Left lung (tissue), 14 donors: ENCODE data around the gene ZNF292. TPM values are rescaled to one million over a fixed set of nuclear protein-coding genes. Genes with fewer than 3 reads are reported as not detected.

ENCODE experiments used
- ATAC-seq: fragments of 200-7000 bp; cut with Tn5 transposase; one replicate; pipeline ENCODE4 v1.9.1; 2020; ENCODE audit warnings: moderate library complexity
- DNase-seq, 4 donors: peaks; one replicate each; pipeline ENCODE4 v3.0.0-alpha.2; 2013 to 2020
- H3K27ac ChIP-seq, 2 donors: fragments of 200-600 bp; sonication (generic) in 1 of 2; one replicate each; pipeline versions ENCODE4 v1.5.0 to v1.8.0; 2020 to 2021
- H3K27me3 ChIP-seq, 2 donors: fragments of 200-600 bp; sonication (generic) in 1 of 2; one replicate each; pipeline versions ENCODE4 v1.5.0 to v1.8.0; 2020 to 2021
- H3K36me3 ChIP-seq, 2 donors: fragments of 200-600 bp; sonication (generic) in 1 of 2; one replicate each; pipeline versions ENCODE4 v1.5.0 to v1.8.0; 2020 to 2021
- H3K4me1 ChIP-seq, 2 donors: fragments of 200-600 bp; one replicate each; pipeline ENCODE4 v1.8.0; 2021
- H3K4me3 ChIP-seq, 2 donors: fragments of 200-600 bp; sonication (generic) in 1 of 2; one replicate each; pipeline versions ENCODE4 v1.5.0 to v1.8.0; 2020 to 2021; ENCODE audit warnings: mild to moderate bottlenecking in 1 of 2
- H3K9me3 ChIP-seq, 2 donors: fragments of 200-600 bp; sonication (generic) in 1 of 2; one replicate each; pipeline versions ENCODE4 v1.5.0 to v1.8.0; 2020 to 2021
- CTCF ChIP-seq, 2 donors: fragments of 200-600 bp; sonication (generic) in 1 of 2; IDR thresholded peaks; one replicate each; pipeline versions ENCODE4 v1.5.0 to v1.8.0; 2021; ENCODE audit warnings: antibody characterized with exemption in 2 of 2
- intact Hi-C, 2 donors: fragments of 100-400 bp; cut with DNase I; formaldehyde crosslinking; loops; one replicate each; pipeline versions ENCODE4 v1.11.2 to v1.14.2; 2022
- long read RNA-seq, 12 donors: library from polyadenylated mRNA in 2 of 12; unstranded in 2 of 12; transcript quantifications; one replicate each; pipeline ENCODE4 v2.0.0 and lab custom pipeline, GENCODE V29; 2019 to 2026
- polyA plus RNA-seq, 6 donors: library from polyadenylated mRNA; unstranded; fragments of 120-200 nt; gene quantifications; one replicate each; pipeline ENCODE4 v1.2.1, GENCODE V29; 2013; ENCODE audit not compliant: insufficient read length in 6 of 6
- total RNA-seq, 2 donors: library from RNA; stranded (reverse); fragmentation: NEBNext Ultra II Directional; extraction: Animal tissue kit (Norgen Biotek cat#: 25700); gene quantifications; one replicate each; pipeline ENCODE4 v1.2.1, GENCODE V29; 2021
- donor health status: DM: no; HTN: yes; CAD: no.
- donor health status: DM: no; HTN: no; CAD: no.

Gene ZNF292
- total RNA-seq (10 to 100 TPM; 25.2 to 29.1 TPM), polyA plus RNA-seq (10 to 100 TPM; 39.8 to 58.8 (median 52.9) TPM)
- long read RNA-seq, donor 1, full-length matches to known transcripts: 7 of 20 reads
- long read RNA-seq, donor 1, partial matches to known transcripts: 13 of 20 reads
- long read RNA-seq, donor 1, other reads (novel, unspliced or antisense): 0 of 20 reads
- long read RNA-seq, donor 2, full-length matches to known transcripts: 13 of 13 reads
- long read RNA-seq, donor 2, partial matches to known transcripts: 0 of 13 reads
- long read RNA-seq, donor 2, other reads (novel, unspliced or antisense): 0 of 13 reads
- long read RNA-seq, donor 3, full-length matches to known transcripts: 6 of 6 reads
- long read RNA-seq, donor 3, partial matches to known transcripts: 0 of 6 reads
- long read RNA-seq, donor 3, other reads (novel, unspliced or antisense): 0 of 6 reads
- long read RNA-seq, donor 4, full-length matches to known transcripts: 1 of 4 reads
- long read RNA-seq, donor 4, partial matches to known transcripts: 3 of 4 reads
- long read RNA-seq, donor 4, other reads (novel, unspliced or antisense): 0 of 4 reads
- long read RNA-seq, donor 5, full-length matches to known transcripts: 6 of 24 reads
- long read RNA-seq, donor 5, partial matches to known transcripts: 18 of 24 reads
- long read RNA-seq, donor 5, other reads (novel, unspliced or antisense): 0 of 24 reads
- long read RNA-seq, donor 6, full-length matches to known transcripts: 5 of 5 reads
- long read RNA-seq, donor 6, partial matches to known transcripts: 0 of 5 reads
- long read RNA-seq, donor 6, other reads (novel, unspliced or antisense): 0 of 5 reads
- long read RNA-seq, donor 7, full-length matches to known transcripts: 6 of 6 reads
- long read RNA-seq, donor 7, partial matches to known transcripts: 0 of 6 reads
- long read RNA-seq, donor 7, other reads (novel, unspliced or antisense): 0 of 6 reads
- long read RNA-seq, donor 8, full-length matches to known transcripts: 9 of 9 reads
- long read RNA-seq, donor 8, partial matches to known transcripts: 0 of 9 reads
- long read RNA-seq, donor 8, other reads (novel, unspliced or antisense): 0 of 9 reads
- long read RNA-seq, donor 9: 0 reads
- long read RNA-seq, donor 10, partial matches to known transcripts: 4 of 6 reads
- long read RNA-seq, donor 10, other reads (novel, unspliced or antisense): 2 of 6 reads
- long read RNA-seq, donor 11, full-length matches to known transcripts: 6 of 6 reads
- long read RNA-seq, donor 11, partial matches to known transcripts: 0 of 6 reads
- long read RNA-seq, donor 11, other reads (novel, unspliced or antisense): 0 of 6 reads
- long read RNA-seq, donor 12, full-length matches to known transcripts: 4 of 4 reads
- long read RNA-seq, donor 12, partial matches to known transcripts: 0 of 4 reads
- long read RNA-seq, donor 12, other reads (novel, unspliced or antisense): 0 of 4 reads

GRCh38 chr6:87154993-87155841 is at the start of gene ZNF292:
ZNF292 (plus strand) TSS chr6:87155565; CDS start chr6:87155592, 27 bp downstream.
- H3K4me1 ChIP-seq: peaks cover 0 to 60% of the 10 kb centered on the region in 2 donors

GRCh38 chr6:87105823-87106222 is 49.5 kb upstream of the ZNF292 start:
- no peak for TF ChIP-seq CTCF (IDR thresholded peaks at IDR 0.05)
- ATAC-seq (no peak), DNase-seq (no peak)
- H3K36me3 ChIP-seq: no peaks in the 10 kb centered on the region
- no peaks in the 10 kb centered on the region for H3K27me3 ChIP-seq
- intact Hi-C loops: no loop called here
- H3K4me1 ChIP-seq: peaks cover 0 to 3% of the 10 kb centered on the region in 2 donors
- no peak overlapping the region for H3K4me3 ChIP-seq
- no peak overlapping the region for H3K27ac ChIP-seq
- no peaks in the 10 kb centered on the region for H3K9me3 ChIP-seq

More at GRCh38 chr6:87154993-87155841, at the start of gene ZNF292:
- peak within 1 kb of the TSS; percentile 99 to 100 for H3K4me3 ChIP-seq
- peak; percentile 93 for ATAC-seq
- peak within 1 kb of the TSS; percentile 96 to 98 for H3K27ac ChIP-seq
- intact Hi-C loops: no loop called here
- peak; percentile 94 to 99 (median 98) for DNase-seq
- no peaks in the 10 kb centered on the region for H3K9me3 ChIP-seq
- no peaks in the 10 kb centered on the region for H3K27me3 ChIP-seq
- no peak for TF ChIP-seq CTCF (IDR thresholded peaks at IDR 0.05)
- no peaks in the 10 kb centered on the region for H3K36me3 ChIP-seq

DNA sequence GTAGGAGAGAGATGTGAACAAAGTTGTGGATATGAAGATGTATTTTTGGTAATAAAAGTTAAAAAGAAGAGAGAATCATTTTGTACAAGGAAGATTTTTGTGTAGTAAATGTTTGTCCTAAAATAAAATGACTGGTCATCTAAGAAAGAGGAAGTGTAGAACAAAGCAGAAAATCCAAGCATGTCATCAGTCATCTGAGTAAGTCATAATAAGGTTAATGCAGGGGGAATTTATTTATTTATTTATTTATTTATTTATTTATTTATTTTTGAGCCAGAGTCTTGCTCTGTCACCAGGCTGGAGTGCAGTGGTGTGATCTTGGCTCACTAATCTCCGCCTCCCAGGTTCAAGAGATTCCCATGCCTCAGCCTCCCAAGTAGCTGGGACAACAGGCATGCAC is 44.7 kb upstream of the ZNF292 start:
- intact Hi-C loops: no loop called here
- no peak for TF ChIP-seq CTCF (IDR thresholded peaks at IDR 0.05)
- no peak for DNase-seq

DNA sequence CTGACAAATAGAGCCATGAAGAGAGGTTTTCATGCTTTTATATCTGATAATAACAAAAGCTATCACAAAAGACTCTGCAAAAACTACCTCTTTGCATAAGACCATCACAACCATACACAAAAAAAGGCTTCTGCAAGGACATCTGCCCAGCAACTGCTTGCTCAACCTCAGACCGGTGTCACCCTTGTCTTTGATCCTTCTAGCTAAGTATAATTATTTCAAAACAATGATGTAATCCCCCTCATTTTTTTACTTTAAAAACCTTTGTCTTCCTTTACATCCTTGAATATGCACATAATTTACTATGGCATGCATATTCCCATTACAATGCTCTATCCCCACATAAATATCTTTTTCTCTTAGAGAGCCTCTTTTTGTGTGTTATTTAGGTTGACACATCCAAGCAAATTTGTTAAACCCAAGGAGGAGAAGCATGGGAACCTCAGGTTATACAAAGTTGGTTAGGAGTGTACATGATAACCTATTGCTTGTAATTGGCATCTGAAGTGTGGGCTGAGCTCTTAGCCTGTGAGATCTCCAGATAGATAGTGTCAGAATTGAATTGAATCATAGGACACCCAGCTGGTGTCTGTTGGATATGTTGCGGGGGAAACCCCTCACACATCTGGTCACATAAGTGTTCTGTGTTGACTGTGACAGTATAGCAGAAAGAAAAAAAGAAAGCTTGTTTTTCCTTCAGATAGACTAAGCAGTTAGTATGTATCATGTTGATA is 39.8 kb upstream of the ZNF292 start:
- Histone ChIP-seq H3K36me3 (no peaks in the 10 kb centered on the region), H3K27me3 (no peaks in the 10 kb centered on the region), H3K27ac (no peak overlapping the region), H3K4me3 (no peak overlapping the region), H3K9me3 (no peaks in the 10 kb centered on the region), H3K4me1 (no peaks in the 10 kb centered on the region)
- no peak for ATAC-seq
- no peak for TF ChIP-seq CTCF (IDR thresholded peaks at IDR 0.05)
- intact Hi-C loops: no loop called here
- DNase-seq: no peak

More for the DNA sequence above, 44.7 kb upstream of the ZNF292 start:
- Histone ChIP-seq H3K27ac (no peak overlapping the region), H3K4me1 (no peaks in the 10 kb centered on the region), H3K4me3 (no peak overlapping the region), H3K9me3 (no peaks in the 10 kb centered on the region), H3K36me3 (no peaks in the 10 kb centered on the region), H3K27me3 (no peaks in the 10 kb centered on the region)
- no peak for ATAC-seq
